Sigmoid colon (tissue), 7 donors: Measurements from ENCODE around the gene CCL2. TPM values are rescaled to one million over a fixed set of nuclear protein-coding genes. Genes with fewer than 3 reads are reported as not detected.
"Not testable (repeated sequence)": the region's sequence is repeated elsewhere in the genome, so short reads cannot be mapped to it uniquely, and the experiment has no call there.

Experiments
- DNase-seq: peaks from one replicate; pipeline ENCODE4 v3.0.0-alpha.2; 2019
- H3K27ac ChIP-seq, 4 donors: fragments of 200-600 bp; sonication (generic); one replicate each; pipeline ENCODE4 v1.5.1; 2016 to 2019; ENCODE audit warnings: mild to moderate bottlenecking in 1 of 4
- H3K27me3 ChIP-seq, 3 donors: fragments of 200-600 bp; sonication (generic); one replicate each; pipeline ENCODE4 v1.5.1; 2019; ENCODE audit warnings: mild to moderate bottlenecking in 1 of 3
- H3K36me3 ChIP-seq, 4 donors: fragments of 200-600 bp; sonication (generic); one replicate each; pipeline ENCODE4 v1.5.1; 2016 to 2019
- H3K4me1 ChIP-seq, 4 donors: fragments of 200-600 bp; sonication (generic); one replicate each; pipeline ENCODE4 v1.5.1; 2017 to 2019
- H3K4me3 ChIP-seq, 4 donors: fragments of 200-600 bp; sonication (generic); one replicate each; pipeline ENCODE4 v1.5.1; 2017 to 2019; ENCODE audit warnings: mild to moderate bottlenecking in 2 of 4, moderate library complexity in 1 of 4
- H3K9me3 ChIP-seq, 4 donors: fragments of 200-600 bp in 3 of 4; sonication (generic) in 3 of 4; one replicate each; pipeline versions ENCODE4 v1.5.1 to v1.6.1; 2013 to 2019
- EP300 ChIP-seq, 4 donors: sonication (generic); formaldehyde crosslinking; IDR thresholded peaks; one replicate each; pipeline ENCODE4 v1.6.1; 2017; ENCODE audit warnings: antibody characterized with exemption in 4 of 4
- POLR2A ChIP-seq, 2 donors: fragments of 450-650 bp; IDR thresholded peaks; one replicate each; pipeline ENCODE4 v1.6.1; 2016; ENCODE audit warnings: antibody characterized with exemption in 2 of 2, mild to moderate bottlenecking in 2 of 2, moderate library complexity in 2 of 2
- POLR2AphosphoS5 ChIP-seq, 4 donors: sonication (generic); formaldehyde crosslinking; IDR thresholded peaks; one replicate each; pipeline ENCODE4 v1.6.1; 2017; ENCODE audit warnings: antibody characterized with exemption in 4 of 4
- WGBS, 2 donors: extraction: QIAGEN DNeasy Blood & Tissue Kit; methylation state at CpG; one replicate each; pipeline ENCODE4 v1.1.7; 2013; 5-methylcytosine and 5-hydroxymethylcytosine counted together
- intact Hi-C: fragments of 100-400 bp; cut with DNase I; formaldehyde crosslinking; loops from one replicate; pipeline ENCODE4 v1.15.1; 2023
- polyA plus RNA-seq, 3 donors: library from polyadenylated mRNA; stranded (reverse); fragments of 200-250 nt; gene quantifications; one replicate each; pipeline ENCODE4 v1.2.3, GENCODE V29; 2013
- total RNA-seq, 4 donors: library from RNA; depleted of rRNA; stranded (reverse); fragments of >200 nt; gene quantifications; one replicate each; pipeline ENCODE4 v1.1.0, GENCODE V29; 2016
- TF ChIP-seq, protein P1 (sequence below), 4 experiments: fragments of 450-650 bp in 3 of 4; fragments of 200-600 bp in 1 of 4; IDR thresholded peaks; one replicate each; pipeline ENCODE4 v1.5.1; 2016 to 2019; ENCODE audit warnings: antibody characterized with exemption in 4 of 4, mild to moderate bottlenecking in 3 of 4, moderate library complexity in 2 of 4
- donor health status: healthy with polysubstance abuse.
- donor health status: Bipolar disorder and iron deficiency.
- donor health status: healthy.

The CCL2 gene
- total and polyA plus RNA-seq, 7 donors: 24.3 to 862 (median 37.6) TPM

DNA sequence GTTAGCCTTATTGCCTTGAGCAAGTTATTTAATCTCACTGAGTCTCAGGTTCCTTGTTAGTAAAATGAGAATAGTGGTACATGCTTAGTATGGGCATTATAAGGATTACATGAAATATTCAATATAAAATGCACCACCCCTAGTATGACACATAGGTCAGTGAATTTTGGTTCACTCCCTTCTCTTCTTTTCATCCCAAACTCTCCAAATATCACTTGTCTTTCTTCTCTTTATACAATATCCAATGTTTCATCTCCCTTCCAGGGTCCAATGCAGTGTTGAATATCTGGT lies 28.4 kb upstream of the CCL2 start:
- TF ChIP-seq EP300 (IDR thresholded peaks at IDR 0.05): no peak
- TF ChIP-seq, protein P1, sequence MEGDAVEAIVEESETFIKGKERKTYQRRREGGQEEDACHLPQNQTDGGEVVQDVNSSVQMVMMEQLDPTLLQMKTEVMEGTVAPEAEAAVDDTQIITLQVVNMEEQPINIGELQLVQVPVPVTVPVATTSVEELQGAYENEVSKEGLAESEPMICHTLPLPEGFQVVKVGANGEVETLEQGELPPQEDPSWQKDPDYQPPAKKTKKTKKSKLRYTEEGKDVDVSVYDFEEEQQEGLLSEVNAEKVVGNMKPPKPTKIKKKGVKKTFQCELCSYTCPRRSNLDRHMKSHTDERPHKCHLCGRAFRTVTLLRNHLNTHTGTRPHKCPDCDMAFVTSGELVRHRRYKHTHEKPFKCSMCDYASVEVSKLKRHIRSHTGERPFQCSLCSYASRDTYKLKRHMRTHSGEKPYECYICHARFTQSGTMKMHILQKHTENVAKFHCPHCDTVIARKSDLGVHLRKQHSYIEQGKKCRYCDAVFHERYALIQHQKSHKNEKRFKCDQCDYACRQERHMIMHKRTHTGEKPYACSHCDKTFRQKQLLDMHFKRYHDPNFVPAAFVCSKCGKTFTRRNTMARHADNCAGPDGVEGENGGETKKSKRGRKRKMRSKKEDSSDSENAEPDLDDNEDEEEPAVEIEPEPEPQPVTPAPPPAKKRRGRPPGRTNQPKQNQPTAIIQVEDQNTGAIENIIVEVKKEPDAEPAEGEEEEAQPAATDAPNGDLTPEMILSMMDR (IDR thresholded peaks at IDR 0.05): no peak
- TF ChIP-seq POLR2AphosphoS5 (IDR thresholded peaks at IDR 0.05): no peak
- no peak for TF ChIP-seq POLR2A (IDR thresholded peaks at IDR 0.05)
- DNase-seq: no peak
- no peak overlapping the region for H3K4me3 ChIP-seq
- no peak overlapping the region for H3K27ac ChIP-seq
- H3K9me3 ChIP-seq: peaks cover 0 to 3% (median 0%) of the 10 kb centered on the region in 4 donors
- intact Hi-C loops: no loop called here
- no peaks in the 10 kb centered on the region for H3K27me3 ChIP-seq
- H3K4me1 ChIP-seq: peaks cover 0 to 9% (median 2%) of the 10 kb centered on the region in 4 donors
- no peaks in the 10 kb centered on the region for H3K36me3 ChIP-seq

DNA sequence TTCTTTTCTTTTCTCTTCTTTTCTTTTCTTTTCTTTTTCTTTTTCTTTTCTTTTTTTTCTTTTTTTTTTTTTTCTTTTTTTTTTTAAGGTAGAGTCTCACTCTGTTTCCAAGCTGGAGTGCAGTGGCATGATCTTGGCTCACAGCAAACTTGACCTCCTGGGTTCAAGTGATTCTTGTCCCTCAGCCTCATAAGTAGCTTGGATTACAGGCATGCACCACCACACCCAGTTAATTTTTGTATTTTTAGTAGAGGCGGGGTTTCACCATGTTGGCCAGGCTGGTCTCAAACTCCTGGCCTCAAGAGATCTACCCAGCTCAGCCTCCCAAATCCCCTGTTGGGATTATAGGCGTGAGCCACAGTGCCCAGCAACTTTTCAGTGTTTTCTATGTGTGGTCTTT lies 27.8 kb upstream of the CCL2 start:
- H3K27ac ChIP-seq, DNase-seq, H3K4me3 ChIP-seq, H3K36me3 ChIP-seq, H3K4me1 ChIP-seq, H3K27me3 ChIP-seq, intact Hi-C loops, H3K9me3 ChIP-seq: not testable (repeated sequence)
- 84 to 85% methylated on average over 2 of the region's 2 CpGs for WGBS, 2 donors

DNA sequence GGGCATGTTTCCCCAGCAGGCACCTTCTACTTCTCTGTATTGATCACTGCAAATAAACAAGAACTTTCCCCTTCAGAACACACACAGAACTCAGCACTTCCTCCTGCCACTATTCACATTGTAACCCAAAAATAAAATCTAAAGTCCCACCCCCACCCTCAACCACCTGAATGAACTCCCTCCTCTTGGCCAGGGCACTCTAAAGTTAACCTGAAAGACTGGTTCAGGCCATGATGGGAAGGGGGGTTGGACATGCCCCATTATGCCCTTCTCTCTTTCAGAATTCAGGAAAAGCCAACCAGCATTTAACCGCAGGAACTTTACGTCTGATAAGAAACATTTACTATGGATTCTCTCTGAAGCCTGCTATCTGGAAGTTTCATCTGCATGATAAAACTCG lies 27.4 kb upstream of the CCL2 start:
- Histone ChIP-seq H3K4me3 (no peak overlapping the region), H3K4me1 (peaks cover 0 to 9% (median 2%) of the 10 kb centered on the region in 4 donors), H3K9me3 (peaks cover 0 to 3% (median 0%) of the 10 kb centered on the region in 4 donors), H3K36me3 (no peaks in the 10 kb centered on the region), H3K27me3 (no peaks in the 10 kb centered on the region), H3K27ac (no peak overlapping the region)
- TF ChIP-seq EP300 (IDR thresholded peaks at IDR 0.05): no peak
- no peak for TF ChIP-seq POLR2A (IDR thresholded peaks at IDR 0.05)
- intact Hi-C loops: no loop called here
- 70 to 72% methylated on average over 3 of the region's 3 CpGs for WGBS, 2 donors
- no peak for DNase-seq

DNA sequence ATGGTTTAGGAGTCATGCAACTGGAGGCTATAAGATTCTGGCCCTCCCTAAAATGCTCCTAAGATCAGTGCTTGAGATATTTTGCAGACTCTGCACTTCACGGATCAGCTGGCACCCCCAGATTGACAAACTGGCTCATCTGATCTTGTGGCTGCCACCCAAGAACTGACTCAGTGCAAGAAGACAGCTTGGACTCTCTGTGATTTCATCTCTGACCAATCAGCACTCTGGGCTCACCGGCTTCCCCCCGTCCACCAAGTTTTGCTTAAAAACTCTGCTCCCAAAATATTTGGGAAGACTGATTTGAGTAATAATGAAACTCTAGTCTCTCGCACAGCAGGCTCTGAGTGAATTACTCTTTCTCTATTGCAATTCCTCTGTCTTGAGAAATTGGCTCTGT lies 26.3 kb upstream of the CCL2 start:
- no peak overlapping the region for H3K27ac ChIP-seq
- no peaks in the 10 kb centered on the region for H3K36me3 ChIP-seq
- H3K4me3 ChIP-seq: no peak overlapping the region
- peaks cover 0 to 12% (median 5%) of the 10 kb centered on the region in 4 donors for H3K4me1 ChIP-seq
- intact Hi-C loops: no loop called here
- DNase-seq: no peak
- no peak for TF ChIP-seq EP300 (IDR thresholded peaks at IDR 0.05)
- TF ChIP-seq POLR2A (IDR thresholded peaks at IDR 0.05): no peak
- TF ChIP-seq, protein P1 (IDR thresholded peaks at IDR 0.05): no peak
- TF ChIP-seq POLR2AphosphoS5 (IDR thresholded peaks at IDR 0.05): no peak
- H3K9me3 ChIP-seq: peaks cover 0 to 3% (median 0%) of the 10 kb centered on the region in 4 donors
- 85% methylated on average over 4 of the region's 4 CpGs for WGBS, 2 donors
- no peaks in the 10 kb centered on the region for H3K27me3 ChIP-seq

DNA sequence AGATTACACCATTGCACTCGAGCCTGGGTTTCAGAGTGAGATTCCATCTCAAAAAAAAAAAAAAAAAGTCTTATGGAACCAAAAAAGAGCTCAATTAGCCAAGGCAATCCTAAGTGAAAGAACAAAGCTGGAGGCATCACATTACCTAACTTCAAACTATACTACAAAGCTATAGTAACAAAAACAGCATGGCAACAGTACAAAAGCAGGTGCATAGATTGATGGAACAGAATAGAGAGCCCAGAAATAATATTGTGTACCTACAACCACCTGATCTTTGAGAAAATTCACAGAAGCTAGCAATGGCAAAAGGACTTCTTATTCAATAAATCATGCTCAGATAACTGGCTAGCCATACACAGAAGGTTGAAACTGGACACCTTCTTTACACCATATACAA lies 24.7 kb upstream of the CCL2 start:
- no peak for DNase-seq
- H3K27me3 ChIP-seq: no peaks in the 10 kb centered on the region
- no peak overlapping the region for H3K27ac ChIP-seq
- H3K36me3 ChIP-seq: no peaks in the 10 kb centered on the region
- TF ChIP-seq POLR2AphosphoS5 (IDR thresholded peaks at IDR 0.05) (no peak), POLR2A (IDR thresholded peaks at IDR 0.05) (no peak), EP300 (IDR thresholded peaks at IDR 0.05) (no peak)
- TF ChIP-seq, protein P1 (IDR thresholded peaks at IDR 0.05): no peak
- H3K4me1 ChIP-seq: peaks cover 0 to 28% (median 21%) of the 10 kb centered on the region in 4 donors
- intact Hi-C loops: no loop called here
- peaks cover 0 to 3% (median 0%) of the 10 kb centered on the region in 4 donors for H3K9me3 ChIP-seq
- WGBS, 2 donors: 33 to 63% methylated on average over 1 of the region's 1 CpG
- no peak overlapping the region for H3K4me3 ChIP-seq

DNA sequence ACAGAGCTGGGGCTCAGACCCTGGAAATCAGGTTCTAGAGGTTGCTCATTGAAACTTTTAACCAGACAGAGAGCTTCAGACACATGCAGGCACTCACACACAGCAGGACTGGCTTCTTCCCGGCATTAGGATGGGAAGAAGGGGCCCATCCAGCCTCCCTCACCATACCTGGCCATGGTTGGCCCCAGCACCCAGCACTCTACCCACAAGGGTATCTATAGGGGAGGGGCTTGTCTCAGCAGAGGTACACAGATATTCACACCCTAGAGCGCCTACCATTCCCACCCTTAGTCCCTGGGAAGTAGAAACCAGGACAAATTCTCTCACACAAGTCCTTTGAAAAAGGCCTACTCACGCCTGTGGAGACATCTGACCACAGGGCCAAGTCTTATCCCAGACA lies 20.5 kb upstream of the CCL2 start:
- Histone ChIP-seq H3K27me3 (no peaks in the 10 kb centered on the region), H3K4me3 (no peak overlapping the region), H3K27ac (peak overlapping the region; percentile 44 to 74 (median 62)), H3K4me1 (peaks cover 0 to 54% (median 43%) of the 10 kb centered on the region in 4 donors), H3K36me3 (no peaks in the 10 kb centered on the region), H3K9me3 (peaks cover 0 to 3% (median 0%) of the 10 kb centered on the region in 4 donors)
- DNase-seq: no peak
- TF ChIP-seq, protein P1 (IDR thresholded peaks at IDR 0.05): no peak
- TF ChIP-seq EP300 (IDR thresholded peaks at IDR 0.05): no peak
- no peak for TF ChIP-seq POLR2AphosphoS5 (IDR thresholded peaks at IDR 0.05)
- TF ChIP-seq POLR2A (IDR thresholded peaks at IDR 0.05): no peak
- WGBS, 2 donors: 84 to 86% methylated on average over 3 of the region's 3 CpGs
- intact Hi-C loops: no loop called here
